OCI-LY3 (cell line): ENCODE results near the gene ZFP1.

Experiments used
- CTCF ChIP-seq: fragments of 200-600, 300-600 bp; sonication (generic); IDR thresholded peaks from 2 replicates; pipeline ENCODE4 v1.5.1; 2014; ENCODE audit warnings: antibody characterized with exemption, low read length, low read depth
- EZH2phosphoT487 ChIP-seq: fragments of 200-600 bp; shearing (Covaris generic); IDR thresholded peaks from 2 replicates; pipeline ENCODE4 v1.6.1; 2018; ENCODE audit warnings: antibody characterized with exemption, mixed run types, low read depth

DNA sequence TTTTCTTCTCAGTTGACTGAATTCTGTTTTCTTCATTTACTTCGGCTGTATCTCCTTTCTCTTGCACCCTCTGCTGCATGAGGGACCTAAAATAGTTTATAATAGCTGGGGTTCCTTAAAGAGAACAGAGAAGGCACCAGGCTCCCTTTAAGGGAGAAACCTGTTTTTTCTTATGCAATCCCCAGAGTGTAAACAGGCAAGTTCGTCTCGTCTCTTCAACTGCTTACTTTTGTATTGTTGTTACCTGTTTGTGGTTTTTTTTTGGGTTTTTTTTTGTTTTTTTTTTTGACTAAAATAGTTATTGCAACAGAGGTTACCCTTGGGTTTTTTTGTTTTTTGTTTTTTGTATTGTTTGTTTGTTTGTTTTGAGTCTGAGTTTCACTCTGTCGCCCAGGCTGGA lies 28.1 kb upstream of the ZFP1 start:
- TF ChIP-seq CTCF, result no peak
- no peak for TF ChIP-seq EZH2phosphoT487
